Measurements from ENCODE around the gene POLH.
"Not testable (repeated sequence)": the region's sequence is repeated elsewhere in the genome, so short reads cannot be mapped to it uniquely, and the experiment has no call there.

Gene POLH

DNA sequence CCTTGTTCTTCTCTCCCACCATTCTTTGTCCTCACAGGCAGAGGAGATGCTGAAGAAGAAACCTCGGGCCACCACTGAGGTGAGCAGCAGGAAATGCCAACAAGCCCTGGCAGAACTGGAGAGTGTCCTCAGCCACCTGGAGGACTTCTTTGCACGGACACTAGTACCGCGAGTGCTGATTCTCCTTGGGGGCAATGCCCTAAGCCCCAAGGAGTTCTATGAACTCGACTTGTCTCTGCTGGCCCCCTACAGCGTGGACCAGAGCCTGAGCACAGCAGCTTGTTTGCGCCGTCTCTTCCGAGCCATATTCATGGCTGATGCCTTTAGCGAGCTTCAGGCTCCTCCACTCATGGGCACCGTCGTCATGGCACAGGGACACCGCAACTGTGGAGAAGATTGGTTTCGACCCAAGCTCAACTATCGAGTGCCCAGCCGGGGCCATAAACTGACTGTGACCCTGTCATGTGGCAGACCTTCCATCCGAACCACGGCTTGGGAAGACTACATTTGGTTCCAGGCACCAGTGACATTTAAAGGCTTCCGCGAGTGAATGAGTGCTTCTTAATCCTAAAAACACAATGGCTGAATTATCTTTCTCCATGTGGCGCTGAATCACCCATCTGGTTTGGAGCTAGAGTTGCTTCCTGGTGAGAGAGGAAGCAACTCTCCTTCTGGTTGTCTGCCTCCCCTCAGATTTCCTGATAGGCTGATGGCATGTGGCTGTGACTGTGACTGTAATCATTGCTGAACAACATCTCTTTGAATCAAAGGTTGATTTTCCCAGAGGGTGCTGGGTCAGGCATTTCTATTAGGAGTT, 64.2 kb downstream of the POLH start:
- DNase-seq (ENCODE audit: low read depth), result peak; percentile 14
- TF ChIP-seq, protein P1, sequence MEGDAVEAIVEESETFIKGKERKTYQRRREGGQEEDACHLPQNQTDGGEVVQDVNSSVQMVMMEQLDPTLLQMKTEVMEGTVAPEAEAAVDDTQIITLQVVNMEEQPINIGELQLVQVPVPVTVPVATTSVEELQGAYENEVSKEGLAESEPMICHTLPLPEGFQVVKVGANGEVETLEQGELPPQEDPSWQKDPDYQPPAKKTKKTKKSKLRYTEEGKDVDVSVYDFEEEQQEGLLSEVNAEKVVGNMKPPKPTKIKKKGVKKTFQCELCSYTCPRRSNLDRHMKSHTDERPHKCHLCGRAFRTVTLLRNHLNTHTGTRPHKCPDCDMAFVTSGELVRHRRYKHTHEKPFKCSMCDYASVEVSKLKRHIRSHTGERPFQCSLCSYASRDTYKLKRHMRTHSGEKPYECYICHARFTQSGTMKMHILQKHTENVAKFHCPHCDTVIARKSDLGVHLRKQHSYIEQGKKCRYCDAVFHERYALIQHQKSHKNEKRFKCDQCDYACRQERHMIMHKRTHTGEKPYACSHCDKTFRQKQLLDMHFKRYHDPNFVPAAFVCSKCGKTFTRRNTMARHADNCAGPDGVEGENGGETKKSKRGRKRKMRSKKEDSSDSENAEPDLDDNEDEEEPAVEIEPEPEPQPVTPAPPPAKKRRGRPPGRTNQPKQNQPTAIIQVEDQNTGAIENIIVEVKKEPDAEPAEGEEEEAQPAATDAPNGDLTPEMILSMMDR (IDR thresholded peaks at IDR 0.05; ENCODE audit: insufficient read depth, low read depth, low read length, missing control alignments), result no peak
- no peak overlapping the region for H3K4me3 ChIP-seq (ENCODE audit: low read length)

DNA sequence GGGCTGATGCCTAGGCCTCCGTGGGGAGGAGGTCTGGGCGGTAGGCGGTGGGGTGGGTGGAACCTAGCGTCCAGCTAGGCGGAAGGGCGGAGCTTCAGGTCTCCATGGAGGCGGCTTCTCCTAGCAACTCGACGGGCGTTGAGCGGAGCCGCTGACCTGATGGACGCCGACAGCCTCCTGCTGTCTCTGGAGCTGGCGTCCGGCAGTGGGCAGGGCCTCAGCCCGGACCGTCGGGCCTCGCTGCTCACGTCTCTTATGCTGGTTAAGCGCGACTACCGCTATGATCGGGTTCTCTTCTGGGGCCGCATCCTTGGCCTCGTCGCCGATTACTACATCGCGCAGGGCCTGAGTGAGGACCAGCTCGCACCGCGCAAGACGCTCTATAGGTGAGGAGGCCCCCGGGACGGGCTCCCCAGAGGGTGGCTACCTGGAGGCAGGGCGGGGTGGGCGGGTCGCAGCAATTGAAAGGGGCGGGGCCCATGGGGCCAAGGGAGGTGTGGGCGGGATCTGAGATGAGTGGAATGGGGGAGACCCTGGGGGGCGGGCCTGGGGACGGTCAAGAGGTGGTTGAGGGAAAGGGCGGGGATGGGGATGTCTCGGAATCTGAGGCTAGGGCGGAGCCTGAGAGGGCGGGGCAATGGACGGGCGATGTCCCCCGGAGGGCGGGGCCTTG, 69.1 kb downstream of the POLH start, which contains the start of gene RSPH9:
TSS of gene RSPH9 (plus strand) at position 97 of the 673 bp plus-strand sequence. CDS start at position 160, 63 bp downstream.
- H3K4me3 ChIP-seq (ENCODE audit: low read length), result peak within 1 kb of the TSS; percentile 25
- DNase-seq (ENCODE audit: low read depth), result peak; percentile 58
- TF ChIP-seq, protein P1 (IDR thresholded peaks at IDR 0.05; ENCODE audit: insufficient read depth, low read depth, low read length, missing control alignments), result no peak

DNA sequence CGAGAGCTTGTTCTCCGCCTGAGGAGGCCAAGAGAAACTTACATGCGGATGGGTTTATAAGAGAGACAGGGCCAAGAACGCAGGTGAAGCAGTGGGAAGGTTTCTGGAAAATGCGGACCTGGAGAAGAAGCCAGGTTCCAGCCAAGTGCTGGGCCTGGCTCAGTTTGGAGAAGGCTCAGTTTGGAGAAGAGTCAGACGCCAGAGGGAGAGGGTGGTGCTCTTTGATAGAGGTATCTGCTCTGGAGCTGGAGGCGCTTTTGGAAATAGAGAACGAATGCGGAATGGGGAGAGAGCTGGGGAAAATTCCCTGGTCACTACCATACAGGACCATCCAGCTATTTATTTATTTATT, 69.6 kb downstream of the POLH start:
- H3K4me3 ChIP-seq (ENCODE audit: low read length), result peak overlapping the region; percentile 25
- TF ChIP-seq, protein P1 (IDR thresholded peaks at IDR 0.05; ENCODE audit: insufficient read depth, low read depth, low read length, missing control alignments), result no peak
- no peak for DNase-seq (ENCODE audit: low read depth)

DNA sequence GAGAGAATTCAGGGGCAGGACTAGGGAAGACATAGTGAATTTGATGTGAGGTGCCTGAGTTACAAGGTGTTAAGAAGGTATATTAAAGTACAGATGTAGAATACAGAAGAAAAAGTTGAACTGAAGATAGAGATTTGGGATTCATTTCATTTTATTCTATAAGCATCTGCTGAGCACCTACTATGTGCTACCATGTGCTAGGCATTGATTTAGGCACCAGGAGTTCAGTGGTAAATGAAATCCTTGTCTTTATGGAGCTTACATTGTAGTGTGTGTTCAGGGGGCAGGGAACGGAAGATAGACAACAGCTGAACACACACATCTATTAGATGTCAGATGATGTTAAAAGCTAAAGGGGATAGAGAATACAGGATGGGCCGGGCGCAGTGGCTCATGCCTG, 71.6 kb downstream of the POLH start:
- TF ChIP-seq, protein P1 (IDR thresholded peaks at IDR 0.05; ENCODE audit: insufficient read depth, low read depth, low read length, missing control alignments), result no peak
- no peak for DNase-seq (ENCODE audit: low read depth)
- no peak overlapping the region for H3K4me3 ChIP-seq (ENCODE audit: low read length)

DNA sequence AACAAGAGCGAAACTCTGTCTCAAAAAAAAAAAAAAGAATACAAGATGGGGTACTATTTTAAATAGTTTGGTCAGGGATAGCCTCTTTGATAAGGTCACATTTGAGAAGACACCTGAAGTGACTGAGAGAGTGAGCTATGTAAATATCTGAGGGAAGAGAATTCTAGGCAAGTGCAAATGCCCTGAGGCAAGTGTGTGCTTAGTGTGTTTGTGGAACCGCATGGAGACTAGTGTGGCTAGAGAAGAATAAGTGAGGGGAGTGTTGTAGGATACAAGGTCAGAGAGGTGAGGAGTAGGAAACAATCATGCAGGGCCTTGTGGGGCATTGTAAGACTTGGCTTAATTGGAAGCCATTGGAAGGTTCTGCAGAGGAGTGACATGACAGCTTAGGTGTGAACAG, 72.3 kb downstream of the POLH start:
- DNase-seq (ENCODE audit: low read depth), result no peak
- H3K4me3 ChIP-seq (ENCODE audit: low read length), result no peak overlapping the region
- TF ChIP-seq, protein P1 (IDR thresholded peaks at IDR 0.05; ENCODE audit: insufficient read depth, low read depth, low read length, missing control alignments), result no peak

DNA sequence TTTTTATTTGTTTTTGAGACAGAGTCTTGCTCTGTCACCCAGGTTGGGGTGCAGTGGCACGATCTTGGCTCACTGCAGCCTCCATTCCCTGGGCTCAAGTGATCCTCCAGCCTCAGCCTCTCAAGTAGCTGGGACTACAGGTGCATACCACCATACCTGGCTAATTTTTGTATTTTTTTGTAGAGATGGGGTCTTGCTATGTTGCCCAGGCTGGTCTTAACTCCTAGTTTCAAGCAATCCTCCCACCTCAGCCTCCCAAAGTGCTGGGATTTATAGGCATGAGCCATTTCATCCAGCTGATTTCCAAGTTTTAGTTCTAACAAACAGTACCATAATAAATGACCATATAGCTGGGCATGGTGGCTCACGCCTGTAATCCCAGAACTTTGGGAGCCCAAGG, 76.8 kb downstream of the POLH start:
- H3K4me3 ChIP-seq (ENCODE audit: low read length); DNase-seq (ENCODE audit: low read depth): not testable (repeated sequence)

DNA sequence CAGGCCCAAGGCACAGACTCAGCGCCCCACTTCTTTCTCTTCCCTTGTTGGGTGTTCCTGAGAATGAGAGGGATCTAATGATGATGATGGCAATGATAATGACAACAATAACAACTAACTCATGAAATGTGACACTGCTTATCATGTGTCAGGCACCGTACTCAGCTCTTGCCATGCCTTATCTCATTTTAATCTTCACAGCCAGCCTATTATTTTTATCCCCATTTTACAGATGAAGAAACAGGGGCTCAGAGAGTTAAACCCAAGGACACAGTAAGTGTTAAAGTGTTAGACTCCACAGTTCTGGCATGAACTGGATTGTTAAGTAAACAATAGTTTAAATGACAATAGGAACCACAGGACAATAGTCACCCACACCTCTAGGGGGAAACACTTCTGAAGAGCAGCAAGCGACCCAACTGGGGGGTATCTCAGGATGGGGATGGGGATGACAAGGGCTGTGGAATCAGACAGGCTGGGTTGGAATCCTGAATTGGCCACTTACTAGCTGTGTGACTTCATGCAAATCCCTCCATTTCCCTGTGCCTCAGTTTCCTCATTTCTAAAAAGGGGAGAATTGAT, 81.3 kb downstream of the POLH start:
- H3K4me3 ChIP-seq (ENCODE audit: low read length), result no peak overlapping the region
- no peak for DNase-seq (ENCODE audit: low read depth)
- TF ChIP-seq, protein P1 (IDR thresholded peaks at IDR 0.05; ENCODE audit: insufficient read depth, low read depth, low read length, missing control alignments), result no peak

Data from epithelial cell of esophagus (primary cell).